MM.1S (cell line): ENCODE data around the gene SLC4A1AP.

Source experiments
- DNase-seq: peaks from one replicate; pipeline ENCODE4 v3.0.0-alpha.2; 2015
- H2AFZ ChIP-seq: fragments of 300-600 bp; sonication (generic); 2 replicates; pipeline ENCODE4 v1.6.0; 2016; ENCODE audit warnings: antibody characterized with exemption, low read length
- H3F3A ChIP-seq: fragments of 300-600 bp; sonication (generic); 2 replicates; pipeline ENCODE4 v1.6.1; 2016; ENCODE audit warnings: mild to moderate bottlenecking, antibody characterized with exemption, low read length, moderate library complexity, mixed read lengths; ENCODE audit not compliant: insufficient read depth
- H3K27ac ChIP-seq: fragments of 300-600 bp; sonication (generic); 2 replicates; pipeline ENCODE4 v1.5.1; 2016; ENCODE audit warnings: mild to moderate bottlenecking, low read length
- H3K27me3 ChIP-seq: fragments of 300-600 bp; sonication (generic); replicated peaks from 2 replicates; pipeline ENCODE4 v1.6.0; 2016; ENCODE audit warnings: low read length; ENCODE audit not compliant: insufficient read depth
- H3K36me3 ChIP-seq: fragments of 300-600 bp; sonication (generic); replicated peaks from 2 replicates; pipeline ENCODE4 v1.6.1; 2016; ENCODE audit warnings: mild to moderate bottlenecking, low read length, mixed read lengths; ENCODE audit not compliant: insufficient read depth
- H3K4me1 ChIP-seq: fragments of 300-600 bp; sonication (generic); 2 replicates; pipeline ENCODE4 v1.6.1; 2016; ENCODE audit warnings: low read length, mixed read lengths
- H3K4me2 ChIP-seq: fragments of 300-600 bp; sonication (generic); 2 replicates; pipeline ENCODE4 v1.6.0; 2016; ENCODE audit warnings: low read depth, low read length
- H3K4me3 ChIP-seq: fragments of 300-600 bp; sonication (generic); 2 replicates; pipeline ENCODE4 v1.5.1; 2016; ENCODE audit warnings: low read length, mixed read lengths
- H3K79me2 ChIP-seq: fragments of 300-600 bp; sonication (generic); 2 replicates; pipeline ENCODE4 v1.6.1; 2016; ENCODE audit warnings: mixed run types, low read length, mixed read lengths
- H3K9ac ChIP-seq: fragments of 300-600 bp; sonication (generic); 2 replicates; pipeline ENCODE4 v1.6.1; 2016; ENCODE audit warnings: low read length, mixed read lengths
- H3K9me2 ChIP-seq: fragments of 300-600 bp; sonication (generic); replicated peaks from 2 replicates; pipeline ENCODE4 v1.6.1; 2016; ENCODE audit warnings: mild to moderate bottlenecking, low read length, mixed read lengths; ENCODE audit not compliant: insufficient read depth
- H3K9me3 ChIP-seq: fragments of 300-600 bp; sonication (generic); replicated peaks from 2 replicates; pipeline ENCODE4 v1.6.1; 2016; ENCODE audit warnings: mild to moderate bottlenecking, low read length, mixed read lengths; ENCODE audit not compliant: insufficient read depth
- H4K20me1 ChIP-seq: fragments of 300-600 bp; sonication (generic); 2 replicates; pipeline ENCODE4 v1.6.1; 2016; ENCODE audit warnings: mild to moderate bottlenecking, low read length, moderate library complexity, mixed read lengths; ENCODE audit not compliant: insufficient read depth
- EZH2 ChIP-seq: fragments of 300-600 bp; sonication (generic); optimal IDR thresholded peaks from 2 replicates; pipeline ENCODE3; 2017; ENCODE audit warnings: low read depth, mild to moderate bottlenecking, antibody characterized with exemption, low read length, mixed read lengths
- EZH2phosphoT487 ChIP-seq: fragments of 300-600 bp; sonication (generic); IDR thresholded peaks from 2 replicates; pipeline ENCODE4 v1.6.1; 2018; ENCODE audit warnings: antibody characterized with exemption, low read length
- TF ChIP-seq, protein P1 (sequence below): fragments of 300-600 bp; sonication (generic); IDR thresholded peaks from 2 replicates; pipeline ENCODE4 v1.5.1; 2016; ENCODE audit warnings: antibody characterized with exemption, low read length, mixed read lengths

SLC4A1AP gene

DNA sequence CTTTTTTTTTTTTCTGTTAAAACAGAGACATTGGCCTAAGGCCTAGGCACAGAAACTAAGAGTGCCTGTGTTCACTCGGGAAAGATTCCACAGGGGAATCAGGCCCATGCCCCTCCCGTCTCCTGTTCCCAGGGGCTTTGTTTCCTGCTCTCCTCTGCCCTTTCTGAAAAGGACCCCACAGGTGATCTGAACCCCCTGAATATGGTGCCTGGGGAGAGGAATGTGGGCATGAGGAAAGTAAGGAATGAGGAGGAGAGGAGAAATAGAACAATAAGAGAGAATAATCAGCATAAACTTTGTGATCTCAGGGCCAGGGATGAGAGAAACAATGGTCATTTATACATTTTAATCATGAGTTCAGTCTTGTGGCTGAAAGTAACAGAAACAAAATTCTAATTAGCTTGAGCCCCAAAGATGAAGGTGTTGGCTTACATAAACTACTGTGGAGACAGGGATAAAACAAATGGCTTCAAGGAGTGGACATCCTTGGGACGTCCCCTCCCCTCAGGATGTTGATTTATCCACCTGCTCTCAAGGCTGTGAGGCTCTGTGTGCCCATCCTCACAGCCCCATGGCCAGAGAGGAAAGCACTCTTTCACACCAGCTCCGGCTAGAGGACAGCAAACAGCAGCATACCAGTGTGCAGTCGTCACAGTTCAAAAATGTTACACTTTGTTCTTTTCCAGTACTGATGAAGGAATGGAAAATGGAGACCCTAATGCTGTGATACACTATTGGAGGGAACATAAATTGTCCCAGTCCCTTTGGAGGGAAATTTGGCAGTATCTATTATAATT is 61.4 kb downstream of the SLC4A1AP start:
- H3K36me3 ChIP-seq: no peaks in the 10 kb centered on the region
- no peak overlapping the region for H3K9ac ChIP-seq
- no peaks in the 10 kb centered on the region for H3K9me3 ChIP-seq
- DNase-seq: no peak
- H3K9me2 ChIP-seq: no peaks in the 10 kb centered on the region
- no peaks in the 10 kb centered on the region for H4K20me1 ChIP-seq
- TF ChIP-seq EZH2phosphoT487 (no peak), EZH2 (no peak)
- TF ChIP-seq, protein P1, sequence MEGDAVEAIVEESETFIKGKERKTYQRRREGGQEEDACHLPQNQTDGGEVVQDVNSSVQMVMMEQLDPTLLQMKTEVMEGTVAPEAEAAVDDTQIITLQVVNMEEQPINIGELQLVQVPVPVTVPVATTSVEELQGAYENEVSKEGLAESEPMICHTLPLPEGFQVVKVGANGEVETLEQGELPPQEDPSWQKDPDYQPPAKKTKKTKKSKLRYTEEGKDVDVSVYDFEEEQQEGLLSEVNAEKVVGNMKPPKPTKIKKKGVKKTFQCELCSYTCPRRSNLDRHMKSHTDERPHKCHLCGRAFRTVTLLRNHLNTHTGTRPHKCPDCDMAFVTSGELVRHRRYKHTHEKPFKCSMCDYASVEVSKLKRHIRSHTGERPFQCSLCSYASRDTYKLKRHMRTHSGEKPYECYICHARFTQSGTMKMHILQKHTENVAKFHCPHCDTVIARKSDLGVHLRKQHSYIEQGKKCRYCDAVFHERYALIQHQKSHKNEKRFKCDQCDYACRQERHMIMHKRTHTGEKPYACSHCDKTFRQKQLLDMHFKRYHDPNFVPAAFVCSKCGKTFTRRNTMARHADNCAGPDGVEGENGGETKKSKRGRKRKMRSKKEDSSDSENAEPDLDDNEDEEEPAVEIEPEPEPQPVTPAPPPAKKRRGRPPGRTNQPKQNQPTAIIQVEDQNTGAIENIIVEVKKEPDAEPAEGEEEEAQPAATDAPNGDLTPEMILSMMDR: no peak
- no peak overlapping the region for H3K27ac ChIP-seq
- H3K27me3 ChIP-seq: no peaks in the 10 kb centered on the region
- H2AFZ ChIP-seq: no peak overlapping the region
- no peak overlapping the region for H3K4me2 ChIP-seq
- H3K4me3 ChIP-seq: no peak overlapping the region
- H3K4me1 ChIP-seq: no peaks in the 10 kb centered on the region
- no peaks in the 10 kb centered on the region for H3F3A ChIP-seq
- H3K79me2 ChIP-seq: no peaks in the 10 kb centered on the region

DNA sequence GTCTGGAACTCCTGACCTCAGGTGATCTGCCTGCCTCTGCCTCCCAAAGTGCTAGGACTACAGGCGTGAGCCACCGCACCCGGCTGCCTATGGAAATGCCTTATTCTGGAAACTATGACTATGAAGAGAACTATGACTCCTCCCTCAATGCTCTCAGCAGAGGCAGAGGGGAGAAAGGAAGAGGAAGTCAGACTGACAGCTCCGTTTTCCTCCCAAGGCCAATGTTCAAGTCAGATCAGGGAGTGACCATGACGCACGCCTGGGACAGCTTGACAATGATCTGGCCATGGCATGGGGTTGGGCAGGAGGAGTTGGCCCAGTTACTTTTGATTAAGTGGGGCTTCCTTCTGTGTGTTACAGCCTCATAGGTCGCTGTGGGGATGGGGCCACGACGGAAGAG is 63.6 kb downstream of the SLC4A1AP start:
- H3K9me3 ChIP-seq: no peaks in the 10 kb centered on the region
- no peaks in the 10 kb centered on the region for H4K20me1 ChIP-seq
- no peaks in the 10 kb centered on the region for H3F3A ChIP-seq
- no peak overlapping the region for H3K4me2 ChIP-seq
- no peaks in the 10 kb centered on the region for H3K36me3 ChIP-seq
- TF ChIP-seq, protein P1: no peak
- no peak for TF ChIP-seq EZH2phosphoT487
- no peak for TF ChIP-seq EZH2
- no peaks in the 10 kb centered on the region for H3K79me2 ChIP-seq
- no peaks in the 10 kb centered on the region for H3K27me3 ChIP-seq
- H3K27ac ChIP-seq: no peak overlapping the region
- H3K4me1 ChIP-seq: no peaks in the 10 kb centered on the region
- no peak overlapping the region for H3K4me3 ChIP-seq
- H3K9ac ChIP-seq: no peak overlapping the region
- no peaks in the 10 kb centered on the region for H3K9me2 ChIP-seq
- no peak overlapping the region for H2AFZ ChIP-seq
- no peak for DNase-seq

DNA sequence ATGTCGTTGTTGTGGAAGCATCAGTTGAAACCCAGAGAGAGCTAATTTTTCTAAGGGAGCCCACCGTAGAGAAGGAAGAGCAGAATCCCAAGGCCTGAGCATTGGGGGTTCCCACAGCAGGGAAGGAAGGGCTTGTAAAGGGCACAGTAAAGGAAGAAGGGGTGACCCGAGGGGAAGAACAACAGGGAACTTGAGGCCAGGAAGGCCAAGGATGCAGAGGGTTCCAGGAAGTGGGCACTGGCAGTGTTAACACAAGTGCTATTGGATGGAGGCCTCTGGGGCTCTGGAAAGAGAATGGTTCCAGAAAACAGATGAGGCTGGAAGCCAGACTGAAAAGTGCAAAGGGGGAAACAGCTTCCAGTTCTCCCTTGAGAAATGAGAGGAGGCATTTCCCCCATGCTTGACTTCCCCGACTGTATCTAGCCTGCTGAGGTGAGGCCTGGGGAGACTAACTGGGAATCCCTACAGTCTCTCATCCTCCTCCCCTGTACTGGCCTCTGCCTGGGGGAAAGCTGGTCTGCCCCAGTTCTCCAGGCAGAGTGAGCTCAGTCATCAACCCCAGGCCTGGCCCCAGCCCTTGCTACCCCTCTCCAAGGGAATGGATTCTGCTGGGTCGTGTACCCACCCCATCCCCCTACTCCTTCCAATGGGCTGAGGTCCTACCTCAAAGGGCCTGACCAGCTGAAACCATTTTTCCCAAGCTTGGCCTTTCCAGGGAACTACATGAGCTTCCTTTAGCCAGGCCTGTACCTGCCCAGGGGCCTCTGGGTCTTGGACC is 64.6 kb downstream of the SLC4A1AP start:
- no peak overlapping the region for H3K9ac ChIP-seq
- H3K9me3 ChIP-seq: no peaks in the 10 kb centered on the region
- no peak overlapping the region for H3K4me2 ChIP-seq
- no peaks in the 10 kb centered on the region for H3K79me2 ChIP-seq
- no peak for DNase-seq
- H3K27ac ChIP-seq: no peak overlapping the region
- H3K27me3 ChIP-seq: no peaks in the 10 kb centered on the region
- no peaks in the 10 kb centered on the region for H4K20me1 ChIP-seq
- no peaks in the 10 kb centered on the region for H3K36me3 ChIP-seq
- H3F3A ChIP-seq: no peaks in the 10 kb centered on the region
- H3K4me1 ChIP-seq: no peaks in the 10 kb centered on the region
- no peak for TF ChIP-seq EZH2phosphoT487
- no peak for TF ChIP-seq EZH2
- TF ChIP-seq, protein P1: no peak
- no peak overlapping the region for H2AFZ ChIP-seq
- H3K9me2 ChIP-seq: no peaks in the 10 kb centered on the region
- no peak overlapping the region for H3K4me3 ChIP-seq
